ENCODE results near the gene LRRC17.

LRRC17 gene, protein sequence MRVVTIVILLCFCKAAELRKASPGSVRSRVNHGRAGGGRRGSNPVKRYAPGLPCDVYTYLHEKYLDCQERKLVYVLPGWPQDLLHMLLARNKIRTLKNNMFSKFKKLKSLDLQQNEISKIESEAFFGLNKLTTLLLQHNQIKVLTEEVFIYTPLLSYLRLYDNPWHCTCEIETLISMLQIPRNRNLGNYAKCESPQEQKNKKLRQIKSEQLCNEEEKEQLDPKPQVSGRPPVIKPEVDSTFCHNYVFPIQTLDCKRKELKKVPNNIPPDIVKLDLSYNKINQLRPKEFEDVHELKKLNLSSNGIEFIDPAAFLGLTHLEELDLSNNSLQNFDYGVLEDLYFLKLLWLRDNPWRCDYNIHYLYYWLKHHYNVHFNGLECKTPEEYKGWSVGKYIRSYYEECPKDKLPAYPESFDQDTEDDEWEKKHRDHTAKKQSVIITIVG

DNA sequence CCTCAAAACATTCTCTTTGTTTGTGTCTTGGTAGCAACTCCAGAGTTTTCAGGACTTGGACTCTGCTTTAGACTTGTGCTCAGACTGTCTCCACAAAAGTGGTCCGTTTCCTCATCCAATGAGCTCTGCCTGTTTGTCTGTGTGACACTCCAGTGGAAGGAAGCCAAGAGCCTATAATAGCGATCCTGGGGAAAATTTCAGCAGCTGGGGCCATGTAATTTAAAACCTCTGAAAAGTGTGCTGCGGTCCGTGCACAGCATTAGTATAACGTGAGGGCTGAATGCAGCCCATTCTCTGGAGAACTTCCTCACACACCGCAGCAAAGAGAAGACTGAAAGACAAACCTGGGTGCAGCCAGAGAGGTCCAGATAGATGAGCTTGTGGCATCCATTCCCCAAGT lies at the start of gene LRRC17:
TSS of gene LRRC17 (plus strand) at position 259 of the 400 bp plus-strand sequence. CDS start 20,914 bp downstream, outside the sequence.
- FAIRE-seq, result no peak
- TF ChIP-seq, protein P1, sequence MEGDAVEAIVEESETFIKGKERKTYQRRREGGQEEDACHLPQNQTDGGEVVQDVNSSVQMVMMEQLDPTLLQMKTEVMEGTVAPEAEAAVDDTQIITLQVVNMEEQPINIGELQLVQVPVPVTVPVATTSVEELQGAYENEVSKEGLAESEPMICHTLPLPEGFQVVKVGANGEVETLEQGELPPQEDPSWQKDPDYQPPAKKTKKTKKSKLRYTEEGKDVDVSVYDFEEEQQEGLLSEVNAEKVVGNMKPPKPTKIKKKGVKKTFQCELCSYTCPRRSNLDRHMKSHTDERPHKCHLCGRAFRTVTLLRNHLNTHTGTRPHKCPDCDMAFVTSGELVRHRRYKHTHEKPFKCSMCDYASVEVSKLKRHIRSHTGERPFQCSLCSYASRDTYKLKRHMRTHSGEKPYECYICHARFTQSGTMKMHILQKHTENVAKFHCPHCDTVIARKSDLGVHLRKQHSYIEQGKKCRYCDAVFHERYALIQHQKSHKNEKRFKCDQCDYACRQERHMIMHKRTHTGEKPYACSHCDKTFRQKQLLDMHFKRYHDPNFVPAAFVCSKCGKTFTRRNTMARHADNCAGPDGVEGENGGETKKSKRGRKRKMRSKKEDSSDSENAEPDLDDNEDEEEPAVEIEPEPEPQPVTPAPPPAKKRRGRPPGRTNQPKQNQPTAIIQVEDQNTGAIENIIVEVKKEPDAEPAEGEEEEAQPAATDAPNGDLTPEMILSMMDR (IDR thresholded peaks at IDR 0.05; ENCODE audit: insufficient read depth, missing control alignments), result no peak
- no peak for DNase-seq (ENCODE audit: insufficient read length, low spot score)

DNA sequence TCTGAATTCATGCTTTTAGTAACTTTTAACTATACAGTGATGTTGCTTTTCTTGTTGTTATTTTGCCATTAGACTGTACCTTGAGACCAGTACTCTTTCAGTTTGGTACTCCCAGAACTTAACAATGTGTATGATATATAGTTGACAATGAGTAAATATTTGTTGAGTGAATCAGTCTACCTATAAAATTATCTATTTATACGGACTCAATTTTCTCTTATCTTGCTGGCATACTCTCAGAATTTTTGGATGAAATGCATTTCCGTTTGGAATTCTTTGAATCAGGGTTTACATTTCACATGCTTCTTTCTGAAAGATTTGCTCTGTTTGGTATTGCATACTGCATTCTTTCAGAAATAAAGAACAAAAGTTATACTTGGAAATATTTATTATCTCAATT lies 47.8 kb upstream of the LRRC17 start:
- FAIRE-seq (no peak), DNase-seq (ENCODE audit: insufficient read length, low spot score) (no peak)

DNA sequence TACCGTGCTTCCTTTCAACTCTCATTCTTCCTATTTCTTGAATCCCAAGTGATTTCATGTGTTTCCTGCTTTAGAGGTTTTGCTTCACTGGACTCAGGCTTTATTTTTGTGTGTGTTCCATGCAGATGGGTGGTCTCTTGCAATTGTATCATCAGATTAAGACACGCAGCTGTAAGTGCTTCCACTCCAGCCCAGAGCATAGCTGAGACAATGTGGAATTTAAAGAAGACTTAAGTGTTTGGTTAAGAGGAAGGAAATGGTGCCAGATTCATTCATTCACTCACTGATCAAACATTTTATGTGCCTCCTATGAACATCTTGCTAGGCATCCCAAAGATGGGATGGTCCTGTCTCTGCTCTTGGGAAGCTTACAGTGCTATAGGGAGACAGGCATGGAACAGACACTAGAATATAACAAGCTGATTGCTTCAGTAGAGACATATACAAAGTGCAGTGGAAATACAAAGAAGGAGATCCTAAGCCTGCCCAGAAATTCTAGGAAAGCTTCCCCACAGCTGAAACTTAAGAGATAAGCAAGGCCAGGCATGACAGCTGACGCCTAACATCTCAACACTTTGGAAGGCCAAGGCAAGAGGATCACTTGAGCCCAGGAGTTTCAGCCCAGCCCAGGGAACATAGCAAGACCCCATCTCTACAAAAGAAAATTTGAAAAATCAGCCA lies 46.1 kb upstream of the LRRC17 start:
- TF ChIP-seq, protein P1 (IDR thresholded peaks at IDR 0.05; ENCODE audit: insufficient read depth, missing control alignments), result no peak
- FAIRE-seq (no peak), DNase-seq (ENCODE audit: insufficient read length, low spot score) (no peak)

More for the DNA sequence above, 47.8 kb upstream of the LRRC17 start:
- TF ChIP-seq, protein P1 (IDR thresholded peaks at IDR 0.05; ENCODE audit: insufficient read depth, missing control alignments), result no peak

DNA sequence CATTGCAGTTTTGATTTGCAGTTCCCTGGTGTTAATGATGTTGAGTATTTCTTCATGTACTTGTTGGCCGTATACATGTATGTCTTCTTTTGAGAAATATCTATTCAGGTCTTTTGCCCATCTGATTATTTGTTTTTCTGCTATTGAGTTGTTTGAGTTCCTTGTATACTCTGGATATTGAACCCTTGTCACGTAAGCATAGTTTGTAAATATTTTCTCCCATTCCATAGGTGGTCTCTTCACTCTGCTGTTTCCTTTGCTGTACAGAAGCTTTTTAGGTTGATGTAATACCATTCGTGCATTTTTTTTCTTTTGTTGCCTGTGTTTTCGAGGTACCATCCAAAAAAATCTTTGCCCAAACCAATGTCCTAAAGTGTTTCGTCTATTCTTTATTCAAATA lies 43.6 kb upstream of the LRRC17 start:
- no peak for FAIRE-seq
- TF ChIP-seq, protein P1 (IDR thresholded peaks at IDR 0.05; ENCODE audit: insufficient read depth, missing control alignments), result no peak
- no peak for DNase-seq (ENCODE audit: insufficient read length, low spot score)

DNA sequence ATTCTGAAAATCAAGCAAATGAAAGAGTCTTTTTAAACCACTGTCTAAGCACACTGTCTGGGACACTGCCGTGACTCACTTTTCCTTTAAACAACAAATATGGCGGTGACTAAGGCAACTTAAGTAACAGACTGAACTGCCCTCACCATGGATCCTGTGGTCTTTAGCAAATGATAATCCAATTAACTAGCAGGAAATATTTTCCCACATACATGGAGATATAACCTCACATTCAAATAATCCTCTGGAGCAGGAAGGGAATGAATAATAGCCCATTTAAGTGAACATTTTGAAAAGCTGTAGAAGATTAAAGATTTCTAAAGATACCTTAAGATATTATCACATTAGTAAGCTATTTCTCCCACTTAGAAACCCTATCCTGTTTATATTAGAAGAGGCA lies 40.3 kb upstream of the LRRC17 start:
- TF ChIP-seq, protein P1 (IDR thresholded peaks at IDR 0.05; ENCODE audit: insufficient read depth, missing control alignments), result no peak
- DNase-seq (ENCODE audit: insufficient read length, low spot score), result no peak
- no peak for FAIRE-seq

DNA sequence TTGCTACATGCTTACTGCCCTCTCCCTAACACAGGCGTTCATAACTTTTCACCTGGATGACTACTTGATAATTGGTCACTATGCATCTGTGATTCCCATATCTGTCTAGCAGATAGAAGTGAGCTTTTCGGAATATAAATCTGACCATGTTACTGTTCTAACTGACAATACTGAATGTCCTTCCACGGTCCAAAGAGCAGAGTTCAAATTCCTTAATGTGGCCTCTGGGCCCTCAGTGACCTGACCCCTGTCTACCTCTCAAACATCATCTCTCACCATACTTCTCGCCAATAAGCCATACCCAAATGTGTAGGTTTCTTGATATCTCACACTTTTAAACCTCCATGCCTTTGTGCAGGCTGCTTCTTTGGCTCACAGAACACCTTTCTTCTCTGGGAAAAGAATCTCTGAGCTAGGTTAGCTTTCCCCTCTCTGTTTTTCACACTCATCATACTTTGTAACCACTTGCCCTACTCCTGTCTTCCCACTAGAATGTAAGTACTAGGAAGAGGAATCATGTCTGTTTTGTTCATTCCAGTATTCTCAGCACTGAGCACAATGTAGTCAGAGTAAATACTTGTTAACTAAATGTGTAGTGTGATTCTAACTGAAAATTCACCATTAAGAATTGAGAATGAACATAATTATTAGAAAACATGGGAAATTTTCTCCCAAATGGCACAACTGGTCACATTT lies 39.2 kb upstream of the LRRC17 start:
- TF ChIP-seq, protein P1 (IDR thresholded peaks at IDR 0.05; ENCODE audit: insufficient read depth, missing control alignments), result no peak
- DNase-seq (ENCODE audit: insufficient read length, low spot score) (no peak), FAIRE-seq (no peak)
